ENCODE results near the gene ZNF415.
"Not testable (repeated sequence)": the region's sequence is repeated elsewhere in the genome, so short reads cannot be mapped to it uniquely, and the experiment has no call there.

The ZNF415 gene

DNA sequence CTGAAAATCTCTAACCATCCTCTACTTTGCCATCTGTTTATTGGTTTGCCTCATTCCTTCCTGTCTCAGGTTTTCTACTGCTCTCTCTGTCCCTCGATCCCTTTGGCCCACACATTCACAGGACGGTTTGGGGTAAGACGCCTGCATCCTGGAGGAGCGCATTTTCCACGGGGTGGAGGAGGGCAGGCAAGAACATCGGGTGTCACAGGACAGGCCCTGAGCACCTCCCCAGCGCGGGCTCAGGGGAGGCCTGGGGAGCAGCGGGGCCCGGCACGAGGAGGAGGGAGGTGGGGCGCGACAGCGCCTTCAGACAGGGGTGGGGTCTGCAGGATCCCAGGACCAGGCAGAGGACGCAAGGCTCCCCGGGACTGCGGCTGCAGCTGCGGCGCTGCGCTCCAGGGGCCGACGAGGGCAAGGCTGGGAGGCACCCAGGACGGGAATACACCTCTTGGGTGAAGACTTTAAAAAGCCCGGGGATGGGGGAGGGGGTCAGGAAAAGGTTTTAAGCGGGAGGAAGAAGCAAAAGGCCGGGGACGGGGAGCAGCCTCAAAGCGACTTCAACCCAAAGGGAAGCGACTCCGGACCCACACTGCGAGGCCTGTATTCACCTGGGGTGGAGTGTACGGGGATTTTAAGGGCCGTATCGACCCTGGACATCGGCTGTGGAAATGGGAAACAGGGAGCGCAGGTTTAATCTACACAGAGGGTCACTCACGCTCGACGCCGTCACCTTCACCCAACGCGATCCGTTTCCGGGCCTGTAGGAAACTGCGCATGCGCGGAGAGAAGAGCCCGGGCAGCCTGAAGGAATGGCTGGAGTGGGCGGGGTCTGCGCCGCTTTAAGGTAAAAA is at the start of gene ZNF415:
ZNF415 (minus strand) TSS at position 770 of the 851 bp plus-strand sequence. CDS start 10,234 bp downstream, outside the sequence.
- peak; percentile 10 for DNase-seq (ENCODE audit: low read depth)

DNA sequence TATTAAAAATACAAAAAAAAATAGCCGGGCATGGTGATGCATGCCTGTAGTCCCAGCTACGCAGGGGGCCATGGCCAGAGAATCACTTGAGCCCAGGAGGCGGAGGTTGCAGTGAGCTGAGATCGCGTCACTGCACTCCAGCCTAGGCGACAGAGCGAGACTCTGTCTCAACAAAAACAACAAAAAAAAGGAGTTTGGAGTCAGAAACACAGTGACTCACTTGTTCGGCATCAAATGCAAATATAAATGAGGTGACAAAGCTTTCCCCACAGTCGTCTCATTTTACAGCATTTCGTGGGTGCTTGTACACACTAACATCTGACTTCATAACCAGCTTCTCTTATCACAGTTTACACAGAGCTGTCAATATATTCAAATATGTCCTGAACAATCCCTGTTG is 49.5 kb upstream of the ZNF415 start:
- no peak for DNase-seq (ENCODE audit: low read depth)

DNA sequence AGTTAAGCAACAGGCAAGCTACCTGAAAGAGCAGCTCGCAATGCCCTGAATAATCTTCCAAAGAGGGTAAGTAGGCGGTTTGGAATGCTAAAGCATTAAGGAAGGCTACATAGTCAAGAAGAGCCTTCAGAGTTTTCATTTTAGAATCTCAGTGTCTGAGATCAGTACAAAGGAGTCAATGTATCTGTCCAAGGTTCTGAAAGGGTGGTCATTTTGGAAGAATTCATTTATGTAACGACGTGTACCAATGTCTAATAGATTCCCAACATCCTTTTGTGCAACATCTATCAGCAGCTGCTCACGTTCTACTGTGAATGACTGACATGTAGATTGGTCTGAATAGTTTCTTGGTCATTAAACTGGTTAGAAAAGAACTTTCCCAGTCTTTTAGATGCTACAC is 45.3 kb upstream of the ZNF415 start:
- DNase-seq (ENCODE audit: low read depth), result no peak

DNA sequence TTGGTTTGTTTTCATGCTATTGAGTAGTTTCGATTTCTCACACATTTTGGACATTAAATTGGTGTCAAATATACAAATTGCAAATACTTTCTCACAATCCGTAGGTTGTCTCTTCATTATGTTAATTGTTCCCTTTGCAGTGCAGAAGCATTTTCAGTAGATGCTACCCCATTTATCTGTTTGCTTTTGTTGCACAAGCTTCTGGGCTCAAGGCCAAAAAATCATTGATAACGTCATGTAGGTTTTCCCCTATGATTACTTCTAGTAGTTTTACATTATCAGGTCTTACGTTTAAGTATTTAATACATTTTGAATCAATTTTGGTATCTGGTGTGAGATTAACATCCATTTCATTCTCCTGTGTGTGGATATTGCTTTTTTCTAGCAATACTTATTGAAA is 40.2 kb upstream of the ZNF415 start:
- DNase-seq (ENCODE audit: low read depth), result no peak

DNA sequence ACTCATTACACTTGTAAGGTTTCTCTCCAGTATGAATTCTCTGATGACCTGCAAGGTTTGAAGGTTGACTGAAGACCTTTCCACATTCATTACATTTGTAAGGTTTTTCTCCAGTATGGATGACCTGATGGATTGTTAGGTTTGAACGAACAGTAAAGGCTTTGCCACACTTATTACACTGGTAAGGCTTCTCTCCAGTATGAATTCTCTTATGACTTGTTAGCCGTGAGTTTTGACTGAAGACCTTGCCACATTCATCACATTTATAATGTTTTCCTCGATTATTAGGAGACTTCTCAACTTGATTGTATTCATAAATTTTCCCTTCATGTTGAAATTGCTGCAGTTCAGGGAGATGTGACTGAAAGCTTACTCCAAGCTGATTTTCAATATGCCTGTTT is 33.0 kb upstream of the ZNF415 start:
- no peak for DNase-seq (ENCODE audit: low read depth)

DNA sequence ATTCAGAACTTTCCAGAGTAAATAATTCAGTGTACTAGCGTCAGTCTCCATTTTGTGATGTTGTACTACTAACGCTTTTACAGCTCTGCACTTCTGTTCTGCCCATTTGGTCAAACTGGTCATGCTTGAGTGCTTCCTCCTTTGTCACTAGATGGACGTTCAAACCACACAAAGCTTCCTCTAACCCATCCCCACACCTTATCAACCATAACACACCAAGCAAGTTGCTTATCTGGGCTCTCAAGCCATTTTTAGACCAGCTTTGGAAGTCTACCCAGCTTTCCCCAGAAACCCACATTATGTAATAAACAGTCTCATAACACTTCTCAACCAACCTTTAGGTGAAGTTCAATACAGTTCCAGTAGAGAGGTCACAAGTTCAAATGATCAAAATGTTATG is 28.4 kb upstream of the ZNF415 start:
- no peak for DNase-seq (ENCODE audit: low read depth)

DNA sequence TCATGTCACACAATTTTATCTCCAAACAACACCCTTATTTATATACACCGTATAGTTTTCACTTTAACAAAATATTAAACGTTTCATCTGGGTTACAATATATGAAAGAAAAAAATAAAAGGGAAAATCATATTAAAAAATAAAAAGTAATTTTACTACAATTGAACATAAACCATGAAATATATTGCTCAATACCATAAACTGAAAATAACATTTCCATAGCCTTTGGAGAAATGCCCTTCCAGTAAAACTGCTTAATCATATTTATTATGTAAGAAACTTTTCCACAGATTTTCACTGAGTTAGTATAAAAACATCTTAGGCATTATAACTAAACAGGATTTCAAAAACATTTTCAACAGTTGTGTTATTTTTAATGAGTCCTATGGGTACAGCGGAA is 27.6 kb upstream of the ZNF415 start:
- no peak for DNase-seq (ENCODE audit: low read depth)

DNA sequence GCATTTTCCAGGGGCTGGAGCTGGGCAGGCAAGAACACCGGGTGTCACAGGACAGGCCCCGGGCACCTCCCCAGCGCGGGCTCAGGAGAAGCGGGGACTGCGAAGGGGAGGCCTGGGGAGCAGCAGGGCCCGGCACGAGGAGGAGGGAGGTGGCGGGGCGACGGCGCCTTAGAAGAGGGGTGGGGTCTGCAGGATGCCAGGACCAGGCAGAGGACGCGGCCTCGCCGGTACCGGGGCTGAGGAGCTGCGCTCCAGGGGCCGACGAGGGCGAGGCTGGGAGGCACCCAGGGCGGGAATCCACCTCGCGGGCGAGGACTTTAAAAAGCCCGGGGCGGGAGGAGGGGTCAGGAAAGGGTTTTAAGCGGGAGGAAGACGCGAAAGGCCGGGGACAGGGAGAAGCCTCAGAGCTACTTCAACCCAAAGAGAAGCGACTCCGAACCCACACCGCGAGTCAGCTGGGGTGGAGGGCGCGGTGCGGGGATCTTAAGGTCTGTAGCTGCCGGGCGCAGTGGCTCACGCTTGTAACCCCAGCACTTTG is 25.5 kb upstream of the ZNF415 start:
- peak; percentile 9 for DNase-seq (ENCODE audit: low read depth)

DNA sequence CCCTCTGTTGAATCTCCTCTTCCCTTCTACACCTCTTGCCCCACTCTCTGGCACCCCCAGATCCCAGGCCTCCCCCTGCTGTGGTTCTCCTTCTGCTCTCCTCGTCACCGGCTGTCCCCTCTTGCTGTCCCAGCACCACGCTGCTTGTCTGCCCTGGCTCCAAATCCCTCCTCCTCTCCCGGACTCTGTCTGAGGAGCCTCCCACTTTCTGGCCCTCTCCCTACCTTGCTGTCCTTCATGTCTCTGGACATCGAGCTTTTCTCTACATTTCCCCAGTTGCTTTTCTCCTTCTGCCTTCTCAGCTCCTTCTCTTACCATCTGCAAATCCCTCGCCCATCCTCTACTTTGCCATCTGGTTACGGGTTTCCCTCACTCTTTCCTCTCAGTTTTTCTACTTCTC is 24.9 kb upstream of the ZNF415 start:
- DNase-seq (ENCODE audit: low read depth), result no peak

DNA sequence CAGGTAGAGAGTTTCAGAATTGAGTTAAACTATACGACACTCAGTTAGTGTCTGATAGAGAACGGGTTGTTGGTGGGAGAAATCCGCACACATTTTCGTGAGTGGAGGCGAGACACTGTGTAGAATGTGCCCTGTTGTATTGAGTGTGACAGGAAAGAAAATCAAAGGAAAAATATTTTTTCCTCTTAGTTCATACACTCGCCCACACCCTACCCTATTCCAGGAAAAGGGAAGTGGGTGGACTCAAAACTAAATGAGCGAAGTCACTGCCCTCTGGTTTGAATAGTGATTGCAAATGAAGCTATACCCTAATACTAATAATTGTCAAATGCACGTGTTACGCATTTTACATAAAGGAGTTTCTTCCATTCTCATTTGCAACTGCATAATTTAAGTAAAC is 24.1 kb upstream of the ZNF415 start:
- no peak for DNase-seq (ENCODE audit: low read depth)

DNA sequence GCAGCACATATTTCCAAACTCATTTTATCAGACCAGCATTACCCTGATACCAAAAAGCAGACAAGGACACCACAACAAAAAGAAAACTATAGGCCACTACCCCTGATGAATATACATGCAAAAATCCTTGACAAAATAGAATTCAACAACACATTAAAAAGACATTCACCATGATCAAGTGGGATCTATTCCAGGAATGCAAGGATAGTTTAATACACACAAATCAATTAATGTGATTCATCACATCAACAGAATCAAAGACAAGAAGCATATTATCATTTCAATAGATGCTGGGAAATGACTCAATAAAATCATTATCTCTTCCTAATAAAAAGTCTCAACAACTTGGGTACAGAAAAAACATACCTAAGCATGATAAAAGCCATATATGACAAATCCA is 14.9 kb upstream of the ZNF415 start:
- DNase-seq (ENCODE audit: low read depth), result no peak

DNA sequence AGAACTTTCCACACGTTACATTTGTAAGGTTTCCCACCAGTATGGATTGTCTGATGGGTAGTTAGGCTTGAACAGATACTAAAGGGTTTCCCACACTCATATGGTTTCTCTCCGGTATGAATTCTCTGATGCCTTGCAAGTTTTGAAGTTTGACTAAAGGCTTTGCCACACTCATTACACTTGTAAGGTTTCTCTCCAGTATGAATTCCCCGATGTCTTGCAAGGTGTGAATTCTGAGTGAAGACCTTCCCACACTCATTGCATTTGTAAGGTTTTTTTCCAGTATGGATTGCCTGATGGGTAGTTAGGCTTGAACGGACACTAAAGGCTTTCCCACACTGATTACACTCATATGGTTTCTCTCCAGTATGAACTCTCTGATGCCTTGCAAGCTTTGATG is 7.6 kb upstream of the ZNF415 start:
- DNase-seq (ENCODE audit: low read depth), result no peak

DNA sequence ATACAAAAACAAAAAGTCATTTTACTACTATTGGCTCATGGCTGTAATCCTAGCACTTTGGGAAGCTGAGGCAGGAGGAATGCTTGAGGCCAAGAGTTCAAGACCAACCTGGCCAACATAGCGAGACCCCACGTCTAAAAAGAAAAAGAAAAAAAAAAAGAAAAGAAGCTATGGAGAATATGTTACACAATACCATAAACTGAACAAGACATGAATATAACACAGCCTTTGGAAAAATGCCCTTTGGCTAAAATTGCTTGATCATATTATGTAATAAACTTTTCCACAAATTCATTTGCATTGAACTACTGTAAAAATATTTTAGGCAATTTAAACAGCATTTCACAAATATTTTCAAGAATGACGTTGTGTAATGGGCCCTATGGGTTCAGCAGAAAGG is 3.7 kb upstream of the ZNF415 start:
- DNase-seq (ENCODE audit: low read depth), result no peak

DNA sequence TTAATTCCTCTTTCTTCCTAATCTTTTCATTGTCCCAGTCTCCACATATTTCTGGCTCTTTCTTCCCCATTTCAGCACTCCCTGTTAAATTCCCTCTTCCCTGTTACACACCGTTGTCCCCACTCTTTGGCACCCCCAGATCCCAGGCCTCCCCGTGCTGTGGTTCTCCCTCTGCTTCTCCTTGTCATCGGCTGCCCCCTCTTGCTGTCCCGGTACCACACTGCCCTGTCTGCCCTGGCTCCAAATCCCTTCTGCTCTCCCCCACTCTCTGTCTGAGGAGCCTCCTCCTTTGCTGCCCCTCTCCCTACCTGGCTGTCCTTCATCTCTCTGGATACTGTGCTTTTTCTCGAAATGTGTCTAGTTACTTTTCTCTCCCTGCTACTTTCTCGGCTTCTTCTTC is 983 bp downstream of the ZNF415 start:
- DNase-seq (ENCODE audit: low read depth), result no peak

DNA sequence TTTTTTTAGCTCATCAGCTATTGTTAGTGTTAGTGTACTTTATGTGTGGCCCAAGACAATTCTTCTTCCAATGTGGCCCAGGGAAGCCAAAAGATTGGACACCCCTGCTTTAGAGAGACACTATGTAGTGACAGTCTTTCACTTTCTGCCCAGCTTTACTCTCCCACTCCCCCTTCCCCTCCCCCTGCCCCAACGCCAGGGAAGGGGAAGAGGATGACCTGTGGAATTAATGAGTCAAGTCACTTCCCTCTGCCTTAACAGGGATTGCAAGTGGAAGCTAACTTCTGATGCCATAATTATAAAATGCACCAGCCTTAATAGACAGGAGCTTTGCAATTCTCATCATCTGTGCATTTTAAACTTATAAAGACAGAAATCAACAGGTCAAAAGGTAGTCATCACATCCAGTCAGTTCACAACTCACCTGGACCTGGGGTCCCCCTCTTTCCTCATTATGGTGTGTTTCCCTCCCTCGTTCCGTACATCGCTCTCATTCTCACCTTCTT is 1.6 kb downstream of the ZNF415 start:
- no peak for DNase-seq (ENCODE audit: low read depth)

DNA sequence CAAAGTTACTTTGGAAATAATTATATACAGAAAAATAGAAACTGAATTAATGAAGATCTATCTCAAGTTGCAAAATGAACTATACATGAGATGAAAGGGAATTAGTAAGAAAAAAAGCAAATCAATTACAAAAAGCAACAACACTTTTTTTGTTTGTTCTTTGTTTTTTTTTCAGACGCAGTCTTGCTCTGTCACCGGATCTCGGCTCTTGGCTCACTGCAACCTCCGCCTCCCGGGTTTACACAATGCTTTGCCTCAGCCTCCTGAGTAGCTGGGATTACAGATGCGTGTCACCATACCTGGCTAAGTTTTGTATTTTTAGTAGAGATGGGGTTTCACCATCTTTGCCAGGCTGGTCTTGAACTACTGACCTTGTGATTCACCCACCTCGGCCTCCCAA is 2.2 kb downstream of the ZNF415 start:
- no peak for DNase-seq (ENCODE audit: low read depth)

DNA sequence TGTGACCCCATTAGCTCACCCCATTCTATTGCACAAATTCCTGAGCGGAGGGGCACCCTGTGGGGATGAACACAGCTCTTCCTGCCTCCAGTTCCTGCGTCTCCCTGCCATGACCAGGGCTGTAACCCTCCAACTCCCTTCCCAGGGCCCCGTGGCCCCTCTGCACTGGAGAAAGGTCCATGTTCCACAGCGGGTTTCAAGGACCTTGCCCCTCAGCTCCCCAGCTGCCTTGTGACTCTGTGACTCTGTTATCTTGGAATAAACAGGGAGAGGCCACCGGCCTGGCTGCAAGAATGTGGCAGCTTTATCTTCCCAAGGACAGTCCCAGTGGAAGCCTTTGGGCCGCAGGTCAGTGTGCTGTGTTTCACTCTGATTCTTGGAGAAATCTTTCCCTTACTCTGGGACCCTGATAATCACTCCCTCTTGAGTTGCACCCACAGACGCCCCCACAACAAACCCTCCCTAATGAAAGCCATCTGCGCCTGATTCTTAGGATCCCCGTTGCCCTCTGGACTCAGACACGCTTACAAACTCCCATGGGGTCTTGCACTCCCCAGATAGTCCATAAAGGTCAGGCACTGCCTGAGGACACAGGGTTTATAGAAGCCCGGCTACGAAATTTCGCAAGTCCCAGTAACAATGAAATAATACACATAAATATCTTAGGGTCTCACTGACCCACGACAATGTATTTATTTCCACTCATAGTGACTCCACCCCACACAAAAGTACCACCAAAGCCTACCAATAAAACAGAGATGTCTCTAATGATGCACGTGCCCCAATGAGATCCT is 5.8 kb downstream of the ZNF415 start:
- not testable (repeated sequence) for DNase-seq (ENCODE audit: low read depth)

DNA sequence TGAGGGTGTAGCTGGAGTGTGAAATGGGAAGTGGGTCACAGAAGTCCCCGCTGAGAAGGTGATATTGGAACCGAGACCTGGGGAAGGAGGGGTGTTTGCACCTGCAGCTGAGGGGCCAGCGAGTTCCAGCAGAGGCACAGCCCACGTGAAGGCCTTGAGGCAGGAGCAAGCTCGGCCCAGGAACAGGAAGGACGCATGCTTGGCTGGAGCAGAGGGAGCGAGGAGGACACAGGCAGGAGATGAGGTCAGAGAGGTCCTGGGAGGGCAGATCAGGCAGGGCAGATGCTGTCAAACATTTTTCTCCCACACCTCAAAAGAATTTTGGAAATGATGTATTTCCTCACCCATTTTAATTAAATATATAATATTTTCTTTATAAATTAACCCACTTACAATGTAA is 9.3 kb downstream of the ZNF415 start:
- DNase-seq (ENCODE audit: low read depth), result no peak

DNA sequence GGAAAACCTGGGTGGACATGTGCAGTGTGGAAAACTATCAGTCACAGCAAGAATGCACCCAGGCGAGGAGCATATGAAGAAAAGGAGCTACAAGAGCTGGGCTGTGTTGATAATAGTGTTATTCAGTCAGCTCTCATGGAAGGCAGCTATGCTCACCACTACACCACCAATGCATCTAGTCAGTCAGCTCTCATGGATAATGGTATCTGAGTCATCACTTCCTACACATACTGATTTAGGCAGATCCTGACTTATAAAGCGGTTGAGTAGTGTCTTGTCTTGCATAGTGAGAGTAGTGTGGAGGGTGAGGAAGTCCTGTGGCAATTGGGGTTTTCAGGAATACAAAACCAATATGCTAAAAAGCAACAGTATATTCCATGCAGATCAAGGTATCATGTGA is 20.4 kb downstream of the ZNF415 start:
- DNase-seq (ENCODE audit: low read depth), result no peak

DNA sequence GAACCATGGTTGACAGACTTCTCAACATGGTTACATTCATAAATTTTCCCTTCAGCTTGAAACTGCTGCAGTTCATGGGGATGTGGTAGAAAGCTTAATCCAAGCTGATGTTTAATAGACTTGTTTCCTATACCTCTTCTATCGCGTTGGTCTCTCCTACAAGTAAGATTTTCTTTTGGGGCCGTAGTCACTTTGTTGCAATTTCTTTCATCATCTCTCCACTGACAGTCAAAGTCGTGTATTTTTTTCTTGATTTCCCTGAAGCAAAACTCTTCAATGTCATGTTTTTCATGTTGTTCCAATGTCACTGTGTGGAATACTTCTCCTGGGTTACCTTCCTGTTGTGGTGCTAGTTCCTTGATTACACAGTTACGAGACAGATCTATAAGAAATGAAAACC is 23.2 kb downstream of the ZNF415 start:
- no peak for DNase-seq (ENCODE audit: low read depth)

DNA sequence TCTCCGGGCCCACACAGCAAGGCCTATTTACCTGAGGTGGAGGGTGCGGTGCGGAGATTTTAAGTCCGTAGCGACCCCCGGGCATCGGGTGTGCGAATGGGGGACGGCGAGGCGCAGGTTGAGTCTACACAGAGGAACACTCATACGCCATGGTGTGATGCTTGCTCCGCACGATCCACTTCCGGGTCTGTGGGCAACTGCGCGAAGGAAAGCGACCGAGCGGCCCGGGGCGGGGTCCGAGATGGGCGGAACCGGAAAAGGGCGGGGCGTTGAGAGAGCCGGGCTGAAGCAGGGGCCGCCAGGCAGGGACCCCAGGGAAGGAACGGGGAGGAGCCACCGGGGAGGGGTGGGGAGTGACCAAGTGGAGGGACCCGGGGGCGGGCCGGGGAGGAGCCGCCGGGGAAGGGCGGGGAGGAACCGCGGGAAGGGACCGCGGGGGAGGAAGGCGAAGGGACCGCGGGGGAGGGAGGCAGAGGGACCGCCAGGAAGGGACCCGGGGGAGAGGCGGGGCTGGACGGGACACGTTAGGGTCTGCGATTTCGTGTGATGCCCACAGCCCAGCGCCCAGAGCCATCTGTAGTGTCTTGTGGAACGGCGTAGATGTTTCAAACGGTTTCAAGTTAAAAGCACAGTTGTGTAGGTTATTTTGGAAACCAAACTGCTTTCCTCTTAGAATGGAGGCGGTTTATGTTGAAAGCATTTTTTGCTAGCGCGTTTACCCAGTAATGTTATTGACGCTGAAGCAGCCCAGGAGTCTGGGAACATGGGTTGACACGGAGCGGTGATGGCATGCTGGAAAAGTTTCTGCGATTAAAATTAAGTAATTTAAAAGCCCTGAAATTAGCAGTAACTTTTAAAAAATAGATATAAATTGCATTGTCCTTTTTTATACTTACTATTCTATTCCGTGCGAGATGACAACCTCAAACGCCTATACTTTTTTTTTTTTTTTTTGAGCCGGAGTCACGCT is 29.2 kb downstream of the ZNF415 start, which contains the start of gene ZNF160:
ZNF160 (minus strand) TSS at position 189 of the 970 bp plus-strand sequence. CDS start 17,146 bp downstream, outside the sequence.
- DNase-seq (ENCODE audit: low read depth), result peak; percentile 100
